SU-DHL-6 (cell line): ENCODE data around the gene TCF12.

Experiments used
- H2AFZ ChIP-seq: fragments of 200-600 bp; sonication (generic); 2 replicates; pipeline ENCODE4 v1.6.1; 2014; ENCODE audit warnings: low read depth, mild to moderate bottlenecking, moderate library complexity, mixed read lengths, antibody characterized with exemption, low read length; ENCODE audit not compliant: severe bottlenecking
- H3F3A ChIP-seq: fragments of 200-600 bp; shearing (Covaris generic); 2 replicates; pipeline ENCODE4 v1.6.0; 2016; ENCODE audit warnings: antibody characterized with exemption, mild to moderate bottlenecking; ENCODE audit not compliant: insufficient read depth
- H3K27ac ChIP-seq: fragments of 200-600 bp; sonication (generic); 2 replicates; pipeline ENCODE4 v1.5.1; 2016; ENCODE audit warnings: low read depth, mild to moderate bottlenecking, low read length, moderate library complexity, mixed read lengths
- H3K27me3 ChIP-seq: fragments of 200-600 bp; sonication (generic), shearing (Covaris generic); 2 replicates; pipeline ENCODE4 v1.6.0; 2014; ENCODE audit warnings: mild to moderate bottlenecking, low read length
- H3K36me3 ChIP-seq: fragments of 200-600 bp; sonication (generic); 2 replicates; pipeline ENCODE4 v1.6.1; 2014; ENCODE audit warnings: mild to moderate bottlenecking, low read length, mixed read lengths
- H3K4me2 ChIP-seq: fragments of 300-600, 200-600 bp; shearing (Covaris generic), sonication (generic); 2 replicates; pipeline ENCODE4 v1.6.0; 2014; ENCODE audit warnings: low read length, low read depth, mild to moderate bottlenecking; ENCODE audit not compliant: poor library complexity, severe bottlenecking
- H3K4me3 ChIP-seq: fragments of 200-600 bp; sonication (generic); 2 replicates; pipeline ENCODE4 v1.5.1; 2014; ENCODE audit warnings: antibody characterized with exemption, low read length, mild to moderate bottlenecking, mixed read lengths; ENCODE audit not compliant: insufficient read depth, poor library complexity, severe bottlenecking
- H3K79me2 ChIP-seq: fragments of 200-600 bp; sonication (generic); 2 replicates; pipeline ENCODE4 v1.6.1; 2014; ENCODE audit warnings: mild to moderate bottlenecking, low read length, moderate library complexity; ENCODE audit not compliant: insufficient read depth
- H3K9ac ChIP-seq: fragments of 200-600 bp; sonication (generic); 2 replicates; pipeline ENCODE4 v1.7.0; 2014; ENCODE audit warnings: mild to moderate bottlenecking, low read length
- H3K9me2 ChIP-seq: fragments of 200-600 bp; sonication (generic); replicated peaks from 2 replicates; pipeline ENCODE4 v1.6.1; 2014; ENCODE audit warnings: low read length; ENCODE audit not compliant: insufficient read depth
- H3K9me3 ChIP-seq: fragments of 200-600 bp; sonication (generic); 2 replicates; pipeline ENCODE4 v1.6.1; 2014; ENCODE audit warnings: low read length, mixed read lengths; ENCODE audit not compliant: insufficient read depth
- H4K20me1 ChIP-seq: fragments of 200-600 bp; sonication (generic); 2 replicates; pipeline ENCODE4 v1.6.1; 2014; ENCODE audit warnings: low read depth, mild to moderate bottlenecking, antibody characterized with exemption, low read length, moderate library complexity, mixed read lengths
- EZH2phosphoT487 ChIP-seq: fragments of 200-600 bp; sonication (generic), shearing (Covaris generic); conservative IDR thresholded peaks from 2 replicates; pipeline ENCODE4 v1.6.1; 2018; ENCODE audit warnings: mild to moderate bottlenecking, antibody characterized with exemption, low read length, moderate library complexity, mixed read lengths
- TF ChIP-seq, protein P1 (sequence below): fragments of 200-600 bp; sonication (generic); IDR thresholded peaks from one replicate; pipeline ENCODE4 v1.5.1; 2017; ENCODE audit warnings: antibody characterized with exemption, mild to moderate bottlenecking, low read length, moderate library complexity; ENCODE audit not compliant: insufficient read depth, poor library complexity, severe bottlenecking

Gene TCF12

GRCh38 chr15:57215326-57215725 is 296.9 kb downstream of the TCF12 start:
- Histone ChIP-seq H2AFZ (no peak overlapping the region), H3K9me3 (no peaks in the 10 kb centered on the region), H3K4me3 (no peak overlapping the region), H3K9ac (no peak overlapping the region), H3K9me2 (no peaks in the 10 kb centered on the region), H3K27ac (no peak overlapping the region), H3K36me3 (no peaks in the 10 kb centered on the region), H3K4me2 (no peak overlapping the region), H4K20me1 (no peaks in the 10 kb centered on the region), H3K27me3 (no peaks in the 10 kb centered on the region), H3F3A (peaks cover 2% of the 10 kb centered on the region; the same call in 1 of the 2 replicates), H3K79me2 (0 out of 2 replicates have a peak, but pooled peaks cover 4% of the 10 kb centered on the region)
- no peak for TF ChIP-seq EZH2phosphoT487
- TF ChIP-seq, protein P1, sequence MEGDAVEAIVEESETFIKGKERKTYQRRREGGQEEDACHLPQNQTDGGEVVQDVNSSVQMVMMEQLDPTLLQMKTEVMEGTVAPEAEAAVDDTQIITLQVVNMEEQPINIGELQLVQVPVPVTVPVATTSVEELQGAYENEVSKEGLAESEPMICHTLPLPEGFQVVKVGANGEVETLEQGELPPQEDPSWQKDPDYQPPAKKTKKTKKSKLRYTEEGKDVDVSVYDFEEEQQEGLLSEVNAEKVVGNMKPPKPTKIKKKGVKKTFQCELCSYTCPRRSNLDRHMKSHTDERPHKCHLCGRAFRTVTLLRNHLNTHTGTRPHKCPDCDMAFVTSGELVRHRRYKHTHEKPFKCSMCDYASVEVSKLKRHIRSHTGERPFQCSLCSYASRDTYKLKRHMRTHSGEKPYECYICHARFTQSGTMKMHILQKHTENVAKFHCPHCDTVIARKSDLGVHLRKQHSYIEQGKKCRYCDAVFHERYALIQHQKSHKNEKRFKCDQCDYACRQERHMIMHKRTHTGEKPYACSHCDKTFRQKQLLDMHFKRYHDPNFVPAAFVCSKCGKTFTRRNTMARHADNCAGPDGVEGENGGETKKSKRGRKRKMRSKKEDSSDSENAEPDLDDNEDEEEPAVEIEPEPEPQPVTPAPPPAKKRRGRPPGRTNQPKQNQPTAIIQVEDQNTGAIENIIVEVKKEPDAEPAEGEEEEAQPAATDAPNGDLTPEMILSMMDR: no peak

- Histone ChIP-seq H3K79me2 (0 out of 2 replicates have a peak, but pooled peaks cover 5% of the 10 kb centered on the region), H3K27ac (no peak overlapping the region)
Observed at GRCh38 chr15:57215881-57216280, 297.4 kb downstream of the TCF12 start.

DNA sequence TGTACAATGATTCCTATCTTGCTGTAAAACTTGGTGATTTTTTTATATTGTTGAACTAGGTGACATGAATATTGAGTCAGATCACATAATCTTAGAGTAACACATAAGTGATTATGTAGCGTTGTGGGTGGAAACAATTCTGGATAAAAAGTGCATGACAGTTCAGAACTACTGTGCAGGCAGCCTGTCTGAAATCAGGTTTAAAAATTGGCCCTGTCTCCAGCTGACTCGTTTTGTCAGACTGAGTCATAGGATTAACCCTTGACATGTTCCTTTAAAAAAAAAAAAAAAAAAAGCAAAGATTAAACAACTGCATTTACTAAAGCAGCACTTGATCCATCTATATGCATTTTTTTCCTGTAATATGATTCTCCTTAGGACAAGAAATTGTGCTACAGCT is 297.8 kb downstream of the TCF12 start:
- Histone ChIP-seq H4K20me1 (no peaks in the 10 kb centered on the region), H3K4me3 (no peak overlapping the region), H2AFZ (no peak overlapping the region), H3K4me2 (no peak overlapping the region), H3F3A (peaks cover 2% of the 10 kb centered on the region; the same call in 1 of the 2 replicates), H3K9me3 (no peaks in the 10 kb centered on the region), H3K9ac (no peak overlapping the region), H3K27ac (no peak overlapping the region), H3K36me3 (no peaks in the 10 kb centered on the region), H3K27me3 (no peaks in the 10 kb centered on the region), H3K79me2 (0 out of 2 replicates have a peak, but pooled peaks cover 7% of the 10 kb centered on the region), H3K9me2 (no peaks in the 10 kb centered on the region)
- TF ChIP-seq, protein P1: no peak
- no peak for TF ChIP-seq EZH2phosphoT487

More at GRCh38 chr15:57215881-57216280, 297.4 kb downstream of the TCF12 start:
- H3K36me3 ChIP-seq: no peaks in the 10 kb centered on the region
- no peak overlapping the region for H3K4me3 ChIP-seq
- H3K4me2 ChIP-seq: no peak overlapping the region
- H3K9ac ChIP-seq: no peak overlapping the region
- H3K9me2 ChIP-seq: no peaks in the 10 kb centered on the region
- no peaks in the 10 kb centered on the region for H4K20me1 ChIP-seq
- H3K9me3 ChIP-seq: no peaks in the 10 kb centered on the region
- peaks cover 2% of the 10 kb centered on the region; the same call in 1 of the 2 replicates for H3F3A ChIP-seq
- no peak overlapping the region for H2AFZ ChIP-seq
- H3K27me3 ChIP-seq: no peaks in the 10 kb centered on the region
- TF ChIP-seq, protein P1: no peak
- TF ChIP-seq EZH2phosphoT487: no peak
